ENCODE data around the gene ZMIZ1.

Gene ZMIZ1

DNA sequence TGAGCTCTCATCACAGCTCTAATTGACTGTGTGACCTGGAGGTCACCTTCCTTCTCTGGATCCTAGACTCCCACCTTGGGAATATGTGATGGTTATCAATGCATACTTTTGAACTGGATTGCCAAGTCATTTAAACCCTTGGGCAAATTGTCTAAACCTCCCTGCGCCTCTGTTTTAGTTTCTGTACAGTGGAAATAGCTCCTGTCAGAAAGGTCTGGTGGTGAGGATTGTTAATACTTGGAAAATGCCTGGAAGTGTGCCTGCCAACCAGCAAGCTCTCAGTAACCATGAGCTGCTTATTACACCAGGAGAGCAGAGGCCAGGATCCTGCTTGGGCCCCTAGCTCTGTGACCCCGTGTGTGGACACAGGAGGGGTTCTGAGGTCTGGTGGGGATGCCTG lies 169.8 kb downstream of the ZMIZ1 start:
- no peak for DNase-seq

GRCh38 chr10:79239275-79239779 lies 170.6 kb downstream of the ZMIZ1 start:
- peak; percentile 95 to 96 (median 96) for DNase-seq

DNA sequence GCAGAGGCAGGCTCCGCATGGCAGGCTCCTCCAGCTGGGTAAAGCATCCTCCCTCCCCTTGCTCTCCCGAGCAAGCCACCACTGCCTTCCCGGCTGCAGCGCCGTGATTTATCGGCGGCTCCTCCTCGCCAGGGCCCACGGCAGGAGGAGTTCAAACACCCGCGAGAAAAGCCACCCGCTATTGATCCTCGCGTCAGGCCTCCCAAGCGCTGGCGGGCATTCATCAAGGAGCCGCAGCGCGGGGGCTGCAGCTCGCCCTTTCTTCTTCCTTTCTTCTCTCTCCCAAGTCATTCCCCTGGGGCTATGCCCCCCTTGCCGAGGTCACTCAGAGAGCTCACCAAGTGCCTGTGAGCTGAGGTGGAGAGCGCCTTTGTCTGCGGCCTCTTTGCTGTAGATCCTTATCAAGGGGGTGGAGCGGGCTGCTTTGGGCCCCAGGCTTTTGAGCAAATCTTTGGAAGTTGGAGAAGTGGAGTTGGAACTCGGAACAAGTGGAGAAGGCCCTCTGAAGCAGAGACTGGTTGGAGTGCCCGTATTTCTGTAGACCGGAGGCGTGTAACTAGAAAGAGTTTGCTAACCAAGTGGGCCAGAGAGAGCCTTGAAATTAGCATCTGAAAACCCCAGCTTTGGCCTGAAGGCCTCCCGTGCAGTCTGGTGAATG lies 171.3 kb downstream of the ZMIZ1 start:
- no peak for DNase-seq

DNA sequence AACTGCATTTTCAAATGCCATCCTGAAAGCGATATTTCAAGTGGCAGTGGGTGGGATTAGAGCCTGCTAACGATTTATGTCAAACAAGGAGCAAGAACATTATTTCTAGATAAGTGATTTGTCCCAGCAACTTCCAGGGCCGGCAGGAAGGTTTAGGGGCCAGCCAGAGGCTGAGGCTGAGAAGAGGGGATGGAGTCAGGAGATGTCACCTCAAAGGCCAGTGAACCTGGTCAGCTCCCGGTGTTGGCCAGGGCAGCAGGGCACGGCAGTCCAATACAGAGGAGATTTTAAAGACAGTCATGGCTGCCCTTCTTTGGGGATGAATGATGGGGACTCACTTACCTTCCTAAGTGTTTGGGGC lies 172.8 kb downstream of the ZMIZ1 start:
- DNase-seq = no peak

- peak; percentile 96 to 98 (median 96) for DNase-seq
These were observed 173.3 kb downstream of the ZMIZ1 start for GRCh38 chr10:79241990-79242619.

GRCh38 chr10:79242620-79243152 lies 173.9 kb downstream of the ZMIZ1 start:
- DNase-seq = peak; percentile 66 to 79 (median 70)

- DNase-seq = peak; percentile 47 to 70 (median 63)
These were observed 174.7 kb downstream of the ZMIZ1 start for GRCh38 chr10:79243181-79244067.

GRCh38 chr10:79244068-79244442 lies 175.3 kb downstream of the ZMIZ1 start:
- no peak for DNase-seq

- DNase-seq = peak; percentile 84 to 91 (median 87)
These were observed 176.2 kb downstream of the ZMIZ1 start for GRCh38 chr10:79244841-79245504.

- DNase-seq = peak in 1 of 3 donors; percentile 39
These were observed 176.9 kb downstream of the ZMIZ1 start for GRCh38 chr10:79245539-79246208.

- DNase-seq = peak; percentile 46 to 63 (median 63)
These were observed 177.4 kb downstream of the ZMIZ1 start for GRCh38 chr10:79246209-79246581.

DNA sequence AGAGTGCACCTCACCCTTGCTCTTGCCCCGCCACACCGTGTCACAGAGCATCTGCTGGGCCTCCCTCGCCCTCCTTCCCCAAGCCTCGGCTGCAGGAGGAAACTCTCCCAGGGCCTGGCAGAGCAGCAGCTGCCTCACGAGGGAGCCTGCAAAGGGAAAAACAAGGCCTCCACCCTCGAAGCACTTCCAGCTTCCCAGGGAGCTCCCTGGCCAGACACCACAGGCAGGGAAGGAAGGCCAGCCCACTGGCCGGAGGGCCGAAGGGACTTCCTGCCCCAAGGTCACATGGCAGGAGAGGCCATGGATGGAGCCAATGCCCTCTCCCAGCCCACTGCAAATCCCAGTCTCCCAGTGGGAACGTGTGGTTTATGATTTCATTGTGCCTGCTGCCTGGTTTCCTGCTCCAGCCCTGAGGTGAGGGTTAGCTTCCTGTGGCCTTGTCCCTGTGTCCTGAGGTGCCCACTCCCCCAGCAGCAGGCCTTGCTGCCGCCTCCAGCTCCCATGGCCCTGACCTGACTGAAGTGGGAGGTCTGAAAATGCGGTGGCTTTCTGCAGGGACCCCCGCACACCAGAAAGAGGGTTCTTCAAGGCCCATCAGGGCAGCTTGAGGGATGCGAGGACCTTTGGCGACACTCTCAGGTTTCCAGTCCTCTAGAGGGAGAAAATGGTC lies 178.0 kb downstream of the ZMIZ1 start:
- peak in 1 of 3 donors; percentile 43 for DNase-seq

DNA sequence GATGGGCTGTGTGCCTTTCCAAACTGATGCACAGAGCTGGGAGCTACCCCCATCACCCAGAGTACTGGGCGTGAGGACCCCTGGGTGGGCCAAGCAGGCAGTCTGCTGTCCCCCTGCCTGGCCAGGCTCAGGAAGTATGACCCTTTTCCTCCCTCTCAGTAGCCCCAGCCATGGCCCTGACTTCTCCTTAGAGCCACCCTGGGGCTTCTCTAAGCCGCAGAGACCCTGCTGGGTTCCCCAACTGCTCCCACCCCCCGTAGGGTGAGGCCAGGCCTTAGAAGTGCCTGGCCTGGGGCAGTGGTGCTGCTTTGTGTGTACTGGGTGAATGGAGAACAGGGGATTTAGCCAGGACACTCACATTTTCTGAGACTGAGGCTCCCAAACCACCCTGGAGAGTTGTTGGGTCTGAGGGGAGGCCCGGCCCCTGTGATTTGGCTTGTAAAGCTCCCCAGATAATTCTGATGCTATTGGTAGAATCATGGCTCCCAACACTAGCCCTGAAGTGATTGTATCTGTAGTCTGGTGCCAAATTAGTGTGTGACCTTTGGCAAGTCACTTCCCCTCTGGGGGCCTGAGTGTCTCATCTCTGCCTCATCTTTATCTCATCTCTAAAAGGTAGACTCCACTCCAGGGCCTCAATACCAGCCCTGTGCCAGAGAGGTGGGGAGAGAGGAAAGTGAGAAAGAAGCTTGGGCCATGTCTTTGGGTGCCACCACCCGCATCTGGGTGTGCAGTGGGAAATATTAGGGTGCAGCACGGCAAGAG lies 178.8 kb downstream of the ZMIZ1 start:
- peak in 2 of 3 donors; percentile 37 to 57 for DNase-seq

DNA sequence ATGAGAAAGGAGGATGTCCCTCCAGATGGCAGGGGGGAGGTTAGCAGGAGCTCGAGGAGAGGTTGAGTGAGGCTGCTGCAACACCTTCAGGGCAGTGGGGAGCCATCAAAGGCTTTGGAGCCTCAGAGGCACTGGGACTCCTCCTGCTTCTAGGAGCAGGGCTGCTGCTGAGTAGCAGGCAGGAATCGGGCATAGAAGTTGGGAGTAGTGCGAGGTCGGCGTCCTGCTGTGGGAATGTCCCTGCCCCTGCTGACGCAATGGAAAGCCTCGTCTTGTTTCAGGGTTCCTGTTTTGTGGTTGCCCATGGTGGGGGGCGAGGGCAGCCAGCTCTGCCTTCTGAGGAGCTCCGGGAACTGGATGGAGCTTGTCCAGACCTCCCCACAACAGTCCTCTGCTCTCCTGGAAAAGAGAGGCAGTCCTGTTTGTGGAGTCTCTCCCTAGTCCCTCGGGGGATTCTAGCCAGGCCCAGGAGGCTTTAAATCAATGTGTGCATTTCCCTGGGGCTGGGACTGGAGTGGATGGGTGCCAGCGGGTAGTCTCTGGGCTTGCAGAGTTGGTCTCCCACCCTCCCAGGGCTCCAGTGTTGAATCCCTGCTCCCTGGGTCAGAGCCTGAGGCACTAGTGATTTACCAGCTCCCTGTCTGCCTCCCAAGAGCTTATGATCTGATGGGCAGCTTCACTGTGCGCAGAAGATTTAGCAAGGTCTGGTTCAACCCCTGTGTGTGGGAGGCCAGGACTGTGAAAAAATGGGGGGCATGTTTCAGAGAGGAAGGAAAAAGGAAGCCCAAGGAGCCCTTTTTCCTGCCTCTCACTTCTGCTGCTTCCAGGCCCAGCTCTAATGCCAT lies 179.8 kb downstream of the ZMIZ1 start:
- peak; percentile 85 to 92 (median 90) for DNase-seq

DNA sequence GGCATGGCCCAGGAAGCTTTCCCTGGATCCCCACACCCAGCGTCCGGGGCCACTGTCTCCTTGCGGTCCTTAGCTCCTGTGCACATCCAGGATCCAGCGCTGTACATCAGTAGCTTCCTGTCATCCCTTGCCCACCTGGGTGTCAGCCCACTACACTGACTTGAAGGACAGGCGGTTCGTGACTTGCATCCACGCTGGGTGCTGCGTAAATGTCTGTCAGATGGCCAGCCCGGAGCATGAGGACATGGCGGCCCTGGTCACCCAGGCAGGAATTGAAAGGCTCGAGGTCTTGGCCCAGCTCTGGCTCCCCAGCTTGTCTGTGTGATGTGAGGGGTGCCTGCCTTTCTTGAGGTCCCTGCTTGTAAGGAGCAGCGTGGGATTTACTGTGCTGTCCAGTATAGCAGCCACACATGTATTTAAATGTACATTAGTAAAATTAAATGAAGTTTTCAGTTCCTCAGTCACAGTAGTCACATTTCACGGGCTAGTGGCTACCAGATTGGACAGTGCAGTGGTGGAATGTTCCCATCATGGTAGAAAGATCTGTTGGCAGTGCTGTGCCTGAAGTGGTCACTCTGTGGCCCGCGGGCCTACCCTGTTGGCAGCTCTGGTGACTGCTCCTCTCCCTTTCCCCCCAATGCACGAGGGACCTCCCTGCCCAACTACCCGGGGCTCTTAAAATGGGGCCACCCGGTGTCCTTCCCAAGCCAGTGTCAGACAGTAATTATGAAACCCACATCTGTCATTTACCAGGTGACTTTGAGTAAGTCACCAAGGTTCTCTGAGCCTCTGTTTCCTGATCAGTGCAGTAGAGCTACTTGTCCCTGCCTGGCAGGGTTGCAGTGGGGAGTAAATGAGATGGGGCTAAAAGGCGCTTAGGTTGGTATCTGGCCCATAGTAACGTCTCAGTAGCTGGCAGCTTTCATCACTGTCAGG lies 180.7 kb downstream of the ZMIZ1 start:
- DNase-seq = peak in 1 of 3 donors; percentile 30

DNA sequence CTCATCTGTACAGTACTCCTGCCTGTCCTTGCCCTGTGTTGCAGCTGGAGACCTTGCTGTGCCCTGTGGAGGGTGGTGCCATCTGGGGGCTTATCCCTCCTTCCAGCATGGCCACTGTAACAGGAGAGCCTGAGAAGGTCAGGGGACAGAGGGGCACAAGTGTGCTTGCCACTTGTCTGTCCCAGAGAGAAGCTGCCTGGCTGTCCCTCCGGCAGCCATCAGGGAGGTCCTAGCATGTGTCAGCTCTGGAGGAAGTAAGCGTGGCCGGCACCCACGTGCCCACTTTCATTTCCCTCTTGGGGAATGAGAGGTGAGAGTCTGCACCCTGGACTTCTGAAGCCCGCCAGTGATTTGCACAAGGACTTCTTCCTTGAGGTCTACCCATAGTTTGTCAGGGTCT lies 181.5 kb downstream of the ZMIZ1 start:
- DNase-seq = peak; percentile 88 to 92 (median 91)

DNA sequence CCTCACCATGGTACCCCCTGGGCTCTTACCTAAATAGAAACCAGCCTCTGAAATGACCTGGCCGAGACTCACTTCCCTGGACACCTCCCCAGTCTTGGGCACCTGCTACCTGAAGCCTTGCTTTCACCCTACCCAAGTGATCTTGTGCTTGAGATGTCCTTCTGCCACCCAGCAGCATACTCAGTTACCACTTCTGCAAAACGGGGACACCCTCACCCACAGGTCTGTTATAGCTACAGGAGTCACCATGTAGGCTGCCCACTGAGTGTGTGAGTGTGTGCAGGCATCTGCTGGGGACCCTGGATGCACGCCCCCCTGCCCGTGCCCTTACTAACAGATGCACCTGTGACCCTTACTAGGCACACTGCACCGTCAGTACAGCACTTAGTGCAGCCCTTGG lies 183.7 kb downstream of the ZMIZ1 start:
- DNase-seq = no peak

DNA sequence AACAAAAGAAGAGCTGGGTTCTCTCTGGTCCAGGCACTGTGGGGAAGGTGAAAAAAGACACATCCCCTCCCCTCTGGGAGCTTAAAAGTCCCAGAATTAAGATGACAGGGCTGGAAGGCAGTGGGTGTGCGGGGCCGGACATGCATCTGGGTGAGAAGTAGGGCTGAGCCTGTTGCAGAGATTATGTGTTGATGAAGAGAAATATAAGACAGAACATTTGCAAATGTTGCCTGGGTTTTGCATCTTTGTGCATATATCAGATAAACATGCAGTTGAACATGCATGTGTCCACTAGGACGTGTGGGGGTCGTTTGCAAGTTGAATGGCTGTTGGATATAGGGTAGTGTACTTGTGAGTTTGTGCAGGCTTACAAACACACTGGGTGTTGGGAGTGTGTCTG lies 184.2 kb downstream of the ZMIZ1 start:
- no peak for DNase-seq

DNA sequence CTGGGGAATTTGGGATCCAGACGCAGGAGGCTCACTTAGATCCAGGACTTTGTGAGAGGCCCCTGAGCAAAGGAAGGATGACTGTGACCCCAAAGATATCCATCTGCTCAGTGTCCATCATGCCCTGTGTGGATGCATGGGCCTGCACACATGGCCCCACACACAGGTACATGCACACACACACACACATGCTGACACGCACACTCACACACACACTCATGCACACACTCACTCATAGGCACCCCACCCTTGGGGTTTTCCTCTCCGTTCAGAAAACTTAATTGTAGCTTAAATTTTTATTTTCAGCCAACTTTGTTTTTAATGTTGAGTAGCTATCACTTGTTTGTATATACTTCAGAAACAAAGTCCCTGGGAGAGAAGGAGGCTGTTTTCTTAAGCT lies 184.9 kb downstream of the ZMIZ1 start:
- no peak for DNase-seq

Data from suppressor macrophage treated with lipopolysaccharide for 1 hour (primary cell).